GM18519 (cell line): ENCODE data around the gene CPS1.

Experiments
- ATAC-seq: cut with Tn5 transposase; IDR thresholded peaks from one replicate; pipeline ENCODE4 v1.9.1; 2021; ENCODE audit warnings: mild to moderate bottlenecking, moderate library complexity; ENCODE audit not compliant: unreplicated experiment, low FRiP score

Gene CPS1

DNA sequence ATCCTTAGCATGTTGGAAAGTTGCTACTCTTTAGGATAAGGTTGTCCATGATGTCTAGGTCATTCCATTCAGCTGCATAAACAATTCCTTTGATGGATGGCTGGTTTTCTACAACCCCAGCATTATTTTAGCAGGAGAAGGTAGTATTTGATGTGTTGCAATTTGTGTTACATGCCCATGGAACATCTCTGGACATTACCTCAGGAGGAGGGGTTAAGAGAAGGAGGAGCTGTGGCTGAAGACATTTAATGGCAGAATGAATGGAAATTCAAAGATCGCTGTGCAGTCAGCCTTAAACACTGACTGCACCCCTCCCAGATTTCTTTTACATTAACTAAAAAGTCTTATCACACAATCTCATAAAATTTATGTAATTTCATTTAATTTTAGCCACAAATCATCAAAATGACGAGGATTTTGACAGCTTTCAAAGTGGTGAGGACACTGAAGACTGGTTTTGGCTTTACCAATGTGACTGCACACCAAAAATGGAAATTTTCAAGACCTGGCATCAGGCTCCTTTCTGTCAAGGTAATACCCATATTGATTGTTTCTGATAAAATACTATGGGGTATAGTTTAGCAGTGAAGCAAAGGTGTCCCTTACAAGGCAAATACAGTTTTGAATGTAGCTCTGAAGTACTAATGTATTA lies at the start of gene CPS1:
Gene CPS1, plus strand, starts transcription at position 271 of the 652 bp plus-strand sequence. Its CDS starts 135 bp downstream, at position 406.
- ATAC-seq: no peak

DNA sequence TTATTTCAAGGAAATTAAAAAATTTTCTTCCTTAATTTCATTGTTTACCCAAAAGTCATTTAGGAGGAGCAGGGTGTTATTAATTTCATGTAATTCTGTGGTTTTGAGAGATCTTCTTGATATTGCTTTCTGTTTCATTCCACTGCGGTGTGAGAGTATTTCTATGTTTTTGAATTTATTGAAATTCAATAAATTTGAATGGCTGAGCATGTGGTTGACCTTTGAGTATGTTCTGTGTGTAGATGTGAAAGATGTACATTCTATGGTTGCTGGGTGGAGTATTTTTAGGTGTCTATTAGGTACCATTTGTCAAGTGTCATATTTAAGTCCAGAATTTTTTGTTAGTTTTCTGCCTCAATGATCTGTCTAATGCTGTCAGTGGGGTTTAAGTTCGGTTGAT lies 40.5 kb upstream of the CPS1 start:
- ATAC-seq: no peak

DNA sequence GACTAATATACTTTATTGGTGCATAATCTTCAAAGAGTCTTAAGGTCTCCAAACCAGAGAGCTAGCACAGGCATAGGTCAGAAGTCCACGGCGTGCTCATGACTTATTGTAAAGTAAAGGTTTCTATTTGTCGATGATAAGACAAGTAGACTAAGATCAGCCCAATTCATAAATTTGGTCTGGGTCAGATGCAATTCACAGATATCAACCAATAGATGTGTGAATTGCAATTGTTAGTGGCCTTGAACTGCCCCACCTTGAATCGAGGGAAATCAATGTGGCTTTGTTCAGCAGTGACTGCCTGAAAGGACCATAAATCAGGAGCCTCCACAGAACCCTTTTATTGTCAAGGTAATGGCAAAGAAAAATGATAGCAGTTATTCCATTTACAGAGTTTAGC lies 39.1 kb upstream of the CPS1 start:
- no peak for ATAC-seq

DNA sequence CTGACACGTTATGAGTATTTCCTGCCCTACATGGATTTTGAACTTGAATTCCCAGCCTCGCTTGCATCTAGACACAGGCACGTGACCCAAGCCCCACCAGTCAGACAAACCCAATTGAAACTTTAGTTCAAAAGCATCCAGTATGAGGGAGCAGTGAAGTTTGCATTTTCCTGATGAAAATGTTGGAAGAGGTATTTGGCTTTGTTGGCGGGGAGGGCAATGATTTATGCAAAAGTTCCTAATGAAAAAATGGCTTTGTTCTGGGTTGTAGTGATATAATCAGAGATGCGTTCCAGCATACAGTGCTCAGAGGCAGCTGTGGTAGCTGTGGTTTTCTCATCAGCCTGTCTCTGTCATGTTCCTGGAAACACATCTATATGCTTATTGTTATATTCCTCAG lies 36.8 kb upstream of the CPS1 start:
- no peak for ATAC-seq

DNA sequence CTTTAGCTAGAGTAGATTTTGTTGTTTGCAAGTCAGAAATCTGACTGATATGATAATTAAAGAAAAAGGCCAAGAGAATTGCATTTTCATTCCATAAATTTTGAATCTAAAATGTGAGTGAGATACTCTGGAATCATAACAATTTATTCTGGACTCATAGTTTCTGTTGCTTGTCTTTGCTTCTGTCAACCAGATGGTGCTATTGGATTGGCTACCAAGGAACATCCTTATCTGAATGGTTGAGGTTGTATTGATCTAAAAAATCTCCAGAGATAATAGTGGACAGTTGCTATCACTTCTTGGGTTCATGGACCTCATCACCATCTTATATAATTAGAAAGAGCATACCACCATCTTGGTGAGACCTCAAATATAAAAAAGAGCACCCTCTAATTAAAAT lies 34.0 kb upstream of the CPS1 start:
- no peak for ATAC-seq

DNA sequence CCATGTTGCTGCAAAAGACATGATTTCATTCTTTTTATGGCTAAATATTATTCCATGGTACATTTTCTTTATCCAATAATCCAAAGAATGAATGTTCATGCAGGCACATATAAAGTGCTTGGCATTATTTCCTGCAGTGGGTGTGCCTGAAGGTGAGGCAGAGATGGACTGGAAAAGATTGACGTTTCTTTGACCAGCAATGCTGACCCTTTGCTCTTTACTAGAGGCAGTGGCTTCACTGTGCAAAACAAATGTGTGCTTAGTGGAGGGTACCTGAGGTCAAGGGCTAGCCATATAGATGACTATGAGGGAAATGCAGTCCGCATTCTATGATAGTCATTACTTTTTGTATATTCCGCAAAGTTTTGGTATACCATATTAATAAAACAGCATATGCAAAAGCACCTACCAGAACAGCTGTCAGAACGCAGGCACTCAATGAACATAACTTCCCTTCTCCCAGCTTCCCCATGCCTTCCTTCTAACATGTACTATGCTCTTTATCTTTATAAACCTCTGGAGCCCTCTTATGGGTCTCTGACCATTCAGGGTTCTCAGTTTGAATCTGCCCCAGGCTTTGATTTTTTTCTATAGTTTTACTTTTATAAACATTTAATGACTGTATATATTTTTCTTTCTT lies 32.6 kb upstream of the CPS1 start:
- ATAC-seq: no peak

DNA sequence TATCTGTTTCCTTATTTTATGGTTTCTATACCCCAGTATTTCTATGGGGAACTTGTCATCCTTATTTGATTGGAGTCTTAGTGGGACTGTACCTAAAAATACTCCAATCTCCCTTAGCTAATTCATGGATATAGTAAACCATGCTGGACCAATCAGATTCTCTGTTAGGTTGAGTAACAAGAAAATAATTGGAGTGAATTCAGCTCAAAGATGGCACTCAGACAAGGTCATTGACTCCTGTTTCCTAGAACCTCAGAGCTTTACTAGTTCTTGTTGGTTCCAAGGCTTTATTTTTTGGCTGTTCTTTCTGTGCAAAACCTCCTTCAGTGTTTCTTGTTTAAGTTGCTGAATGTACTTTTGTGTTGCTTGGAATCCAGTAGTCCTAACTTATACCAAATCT lies 31.9 kb upstream of the CPS1 start:
- no peak for ATAC-seq

DNA sequence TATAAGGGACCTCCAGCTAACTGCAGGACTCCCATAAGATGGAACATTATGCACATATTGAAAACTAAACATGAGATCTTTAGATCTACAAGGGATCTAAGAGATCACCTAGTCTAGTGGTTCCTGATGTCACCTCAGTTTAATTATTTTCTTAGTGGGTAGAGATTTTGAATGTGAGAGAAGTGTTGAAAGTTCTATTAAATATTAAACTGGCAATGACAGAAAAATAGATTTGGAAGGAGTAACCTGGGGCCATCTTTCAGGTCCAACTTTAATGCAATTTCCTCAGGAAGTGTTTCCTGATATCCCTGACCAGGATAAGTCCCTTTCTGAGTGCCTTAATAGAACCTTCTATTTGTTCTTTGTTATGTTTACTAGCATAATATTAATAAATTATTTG lies 29.1 kb upstream of the CPS1 start:
- ATAC-seq: no peak

DNA sequence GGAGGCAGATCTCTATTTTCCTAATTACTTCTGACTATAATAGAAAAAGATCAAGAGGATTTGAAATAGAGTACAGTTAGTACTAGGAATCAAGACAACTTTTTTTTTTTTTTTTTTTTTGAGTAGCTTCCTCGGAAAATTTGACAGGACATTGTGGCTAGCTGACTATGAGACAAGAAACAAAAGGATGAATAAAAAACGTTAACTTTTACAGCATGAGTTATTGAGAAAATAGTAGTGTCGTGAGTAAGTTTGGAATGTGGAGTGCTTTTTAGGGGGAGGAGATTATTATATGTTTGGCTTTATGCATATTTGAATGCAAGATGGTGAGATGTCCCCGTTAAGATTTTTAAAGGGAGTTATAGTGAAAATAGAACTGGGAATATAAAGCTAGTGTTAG lies 27.7 kb upstream of the CPS1 start:
- ATAC-seq: no peak

DNA sequence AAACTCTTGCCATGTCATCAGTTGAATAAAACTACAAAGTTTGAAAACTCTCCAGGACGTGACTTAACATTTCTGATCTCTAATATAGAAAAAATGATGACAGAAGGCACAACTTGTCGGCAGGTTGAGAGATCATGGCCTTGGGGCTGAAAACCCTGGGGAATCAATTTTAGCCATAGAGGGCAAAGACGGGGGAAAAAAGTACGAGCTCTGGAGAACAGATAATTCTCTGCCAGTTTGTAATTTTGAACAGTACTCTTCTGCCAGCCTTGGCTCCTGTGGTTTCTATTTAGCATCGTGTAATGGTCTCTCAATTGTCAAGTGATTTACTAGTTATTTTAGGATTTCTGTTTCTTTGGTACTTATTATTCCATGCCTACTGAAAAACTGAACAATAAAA lies 25.3 kb upstream of the CPS1 start:
- ATAC-seq: no peak

DNA sequence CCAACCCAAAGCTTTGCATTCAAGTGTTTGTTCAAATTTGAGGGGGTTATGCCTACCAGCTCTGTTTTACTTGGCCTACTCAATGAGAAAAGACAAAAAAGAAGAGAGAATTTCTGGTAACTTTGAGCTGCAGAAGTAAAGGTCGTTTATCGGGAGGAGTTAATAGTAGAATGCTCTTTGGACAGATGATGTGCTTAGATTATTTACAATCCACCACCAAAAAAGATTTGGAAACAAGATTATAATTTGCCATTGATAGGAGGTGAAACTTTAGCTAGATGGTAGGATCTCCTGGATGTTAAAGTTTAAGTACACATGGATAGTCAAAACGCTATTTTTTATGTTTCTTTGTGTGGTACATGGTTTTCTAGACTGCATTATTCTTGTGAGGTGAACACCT lies 24.9 kb upstream of the CPS1 start:
- ATAC-seq: no peak

DNA sequence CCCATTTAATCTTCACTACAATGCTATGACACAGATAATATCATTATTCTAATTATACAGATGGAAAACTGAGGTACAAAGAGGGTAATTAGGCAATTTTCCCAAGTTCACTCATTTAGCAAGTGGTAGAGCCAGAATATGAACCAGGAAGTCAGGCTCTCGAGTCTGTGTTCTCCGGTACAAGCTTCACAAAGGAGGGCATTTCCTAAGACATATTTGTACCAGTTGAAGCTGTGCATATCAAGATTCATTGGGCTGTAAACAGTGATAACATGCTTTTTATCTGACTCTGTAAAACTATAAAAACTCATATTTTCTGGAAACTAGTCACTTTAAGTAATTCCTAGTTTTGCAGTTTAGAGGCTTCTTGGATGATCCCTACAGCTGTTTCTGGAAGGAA lies 23.0 kb upstream of the CPS1 start:
- no peak for ATAC-seq

DNA sequence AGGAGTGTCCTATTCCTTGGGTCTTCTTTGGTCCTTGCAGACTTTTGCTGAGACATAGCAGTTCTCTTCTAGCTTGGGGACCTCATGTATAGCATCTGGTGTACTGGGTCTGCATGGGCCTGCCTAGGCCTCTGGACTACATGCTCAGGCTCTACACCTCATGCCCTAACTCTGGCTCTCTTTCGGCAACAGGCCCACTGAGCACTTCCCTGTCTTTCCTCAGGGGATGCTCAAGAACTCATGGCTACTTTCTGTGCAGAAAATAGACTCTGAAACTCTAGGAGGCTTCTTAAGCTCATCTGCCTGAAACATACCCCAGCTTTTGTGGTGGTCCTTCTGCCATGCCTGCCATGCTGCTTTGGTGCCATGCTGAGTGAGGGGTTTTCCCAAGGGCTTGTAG lies 21.5 kb upstream of the CPS1 start:
- ATAC-seq: no peak

DNA sequence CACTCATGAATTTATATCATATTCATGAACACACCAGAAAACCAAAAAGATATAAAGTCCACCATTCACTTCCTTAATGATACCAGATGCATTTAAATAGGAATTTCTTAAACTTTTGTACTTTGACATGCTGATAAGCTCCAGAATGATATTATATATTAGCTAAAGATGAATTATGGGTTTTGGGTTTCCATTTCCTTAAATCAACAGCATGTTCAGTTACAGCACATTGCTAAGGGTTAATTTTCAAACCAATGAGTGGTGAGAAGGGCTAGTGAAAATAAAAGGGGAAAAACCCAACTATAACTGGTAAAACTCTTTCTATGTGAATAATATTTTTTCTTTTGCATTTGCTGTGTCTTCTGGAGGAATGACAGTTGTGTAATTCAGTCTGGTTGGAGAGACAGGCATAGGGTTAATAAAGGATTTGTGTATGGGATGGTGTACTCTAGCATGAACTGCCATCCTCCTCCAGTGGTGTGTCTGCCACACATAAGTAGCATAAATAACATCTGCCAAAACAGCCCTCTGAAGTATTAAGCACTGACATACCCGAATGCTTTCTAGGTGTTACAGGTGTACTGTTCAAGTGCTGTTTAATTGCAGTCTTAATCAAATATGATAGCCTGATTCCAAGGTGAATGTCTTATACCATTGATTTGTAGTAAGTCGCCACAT lies 19.3 kb upstream of the CPS1 start:
- no peak for ATAC-seq

DNA sequence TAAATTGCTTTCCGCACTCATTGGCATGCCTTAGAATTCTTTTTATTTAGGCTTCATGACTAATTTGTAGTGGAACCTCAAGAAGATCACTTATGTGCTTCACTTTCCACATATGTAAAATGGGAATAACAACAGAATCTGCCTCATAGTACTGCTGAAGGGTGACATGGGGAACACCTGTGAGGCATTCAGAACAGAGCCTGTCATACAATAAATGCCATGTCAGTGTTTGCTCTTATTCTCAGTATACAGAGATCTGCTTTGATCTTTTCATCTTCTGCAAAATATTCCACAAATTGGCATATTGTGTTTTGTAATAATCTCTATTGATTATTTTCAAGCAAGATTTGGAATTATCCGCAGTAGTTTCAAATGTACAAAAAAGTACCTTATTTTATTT lies 17.4 kb upstream of the CPS1 start:
- ATAC-seq: no peak

DNA sequence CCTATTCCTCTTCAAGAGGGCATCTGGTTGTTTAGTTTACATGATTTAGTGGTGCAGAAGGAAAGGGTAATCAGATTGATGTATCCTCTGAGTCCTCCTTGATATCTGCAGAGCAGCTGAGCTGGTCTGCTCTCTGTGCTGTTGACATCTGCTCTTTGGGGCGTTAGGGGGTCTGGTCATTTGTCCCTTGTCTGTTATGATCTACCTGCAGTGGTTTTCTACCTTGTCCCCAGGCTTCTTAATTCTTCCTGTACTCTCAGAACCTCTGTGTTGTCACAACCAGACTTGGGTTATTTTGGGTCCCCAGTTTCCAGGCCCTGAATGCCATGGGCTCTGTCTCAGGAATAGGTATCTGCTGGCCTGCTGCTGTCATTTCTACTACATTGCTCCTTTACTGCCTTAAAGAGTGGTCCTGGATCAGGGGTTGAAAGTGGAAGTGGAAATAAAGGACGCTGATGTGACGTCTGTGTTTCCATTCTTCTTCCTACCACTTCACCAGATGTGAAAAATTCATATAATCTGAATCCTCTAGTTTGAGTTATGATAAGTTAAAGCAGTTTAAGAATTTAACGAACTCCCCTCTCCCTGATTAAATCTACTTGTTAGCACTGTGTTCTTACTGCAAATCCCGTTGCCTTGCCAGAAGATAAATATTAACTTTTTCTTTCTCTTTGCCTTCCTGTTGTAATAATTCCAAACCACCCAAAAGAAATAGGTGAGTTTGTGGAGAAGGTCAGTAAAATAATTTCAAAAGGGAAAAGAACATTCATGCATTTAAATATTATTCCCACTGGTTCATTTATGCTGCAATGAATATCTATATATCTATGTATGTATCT lies 16.6 kb upstream of the CPS1 start:
- no peak for ATAC-seq

DNA sequence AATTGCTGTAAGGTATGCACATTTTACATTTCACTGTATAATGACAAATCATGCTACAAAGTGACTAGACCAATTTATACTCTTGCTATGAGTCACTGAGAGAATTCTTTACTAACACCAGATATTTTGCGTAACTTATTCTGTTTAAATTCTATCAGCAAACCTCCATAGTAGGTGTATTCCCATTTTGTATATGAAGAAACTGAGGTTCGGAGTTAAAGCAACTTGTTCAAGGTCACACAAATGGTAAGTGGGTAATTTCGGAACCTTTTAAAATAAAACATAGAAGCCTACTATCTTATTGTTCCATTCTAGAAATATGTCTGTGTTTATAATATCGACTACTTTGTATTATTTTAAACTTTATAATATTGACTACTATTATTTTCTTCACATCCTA lies 15.9 kb upstream of the CPS1 start:
- no peak for ATAC-seq

DNA sequence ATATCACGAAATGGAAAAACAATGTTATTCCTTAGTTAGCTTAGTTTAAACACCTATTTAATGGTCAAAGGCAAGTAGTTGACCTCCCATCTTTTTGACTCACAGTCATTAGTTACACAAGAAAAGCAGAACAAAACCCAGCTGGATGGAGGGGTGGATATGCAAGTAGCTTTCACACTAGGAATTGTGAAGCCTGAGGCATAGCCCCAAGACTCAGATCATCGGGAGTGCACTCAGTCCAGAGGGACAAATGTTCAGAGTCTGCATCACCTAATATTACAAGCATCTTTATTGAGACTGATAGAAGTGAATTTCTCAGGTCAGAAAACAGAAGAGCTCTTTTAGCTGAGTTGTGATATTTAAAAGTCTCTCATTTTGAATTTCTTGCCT lies 15.5 kb upstream of the CPS1 start:
- ATAC-seq: no peak

DNA sequence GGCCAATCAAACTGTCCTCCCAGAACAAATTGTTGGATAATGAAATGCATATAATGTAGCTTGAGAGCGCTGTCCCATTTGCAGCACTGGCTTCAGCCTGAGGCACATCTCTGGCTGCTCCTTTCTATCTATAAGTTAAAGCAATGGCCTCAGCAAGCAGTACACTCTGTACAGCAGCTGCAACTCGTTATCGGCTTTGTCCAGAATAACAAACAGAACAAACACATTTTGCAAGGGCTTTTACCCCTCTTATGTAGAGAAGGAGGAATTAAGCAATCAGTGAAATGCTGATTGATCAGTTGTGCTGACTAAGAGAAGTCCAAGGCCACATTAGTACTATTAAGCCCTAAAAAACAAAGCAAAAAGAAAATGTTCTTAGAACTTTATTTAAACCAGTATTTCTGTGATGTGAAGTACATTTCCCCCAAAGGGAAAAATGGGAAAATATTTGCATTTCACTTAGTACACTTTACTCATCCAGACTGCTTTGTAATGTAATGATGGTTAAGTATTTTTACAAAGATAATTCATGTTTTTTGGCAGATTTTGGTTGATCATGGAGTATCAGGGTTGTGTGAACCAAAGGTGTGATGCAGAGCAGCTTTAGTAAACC lies 15.0 kb upstream of the CPS1 start:
- ATAC-seq: no peak

DNA sequence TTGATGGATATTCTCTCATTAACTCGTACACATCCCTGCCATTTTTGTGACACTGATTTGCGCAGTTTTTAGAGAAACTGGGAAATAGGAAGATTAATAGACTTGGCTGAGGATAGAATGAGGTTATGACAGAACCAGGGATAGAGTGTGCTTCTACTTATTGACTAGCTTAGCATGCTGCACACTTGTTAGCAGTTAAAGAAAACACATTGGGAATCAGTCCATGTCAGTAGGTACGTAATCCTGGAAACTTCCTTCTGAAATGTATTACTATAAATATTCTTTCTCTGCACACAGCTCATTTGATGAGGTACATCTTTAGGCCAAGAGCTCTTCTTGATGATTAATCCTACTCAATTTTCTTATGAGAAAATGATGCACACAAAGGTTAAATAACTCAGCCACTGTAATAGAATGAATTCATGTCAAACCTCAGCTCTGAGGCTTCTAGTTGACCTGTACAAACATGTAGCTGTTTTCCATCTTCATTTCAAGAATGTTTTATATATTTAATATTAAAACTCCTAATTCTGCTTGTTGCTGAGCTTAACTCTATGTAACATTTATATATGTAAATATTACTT lies 12.3 kb upstream of the CPS1 start:
- ATAC-seq: no peak
